Ovary (tissue), 9 donors: ENCODE measurements around the gene ARPC2. TPM values are rescaled to one million over a fixed set of nuclear protein-coding genes. Genes with fewer than 3 reads are reported as not detected.

Source experiments
- DNase-seq, 5 donors: peaks; one replicate each; pipeline ENCODE4 v3.0.0-alpha.2; 2019 to 2020
- H3K27ac ChIP-seq, 2 donors: fragments of 200-600 bp; one replicate each; pipeline versions ENCODE4 v1.5.1 to v1.8.0; 2019 to 2022
- H3K27me3 ChIP-seq: fragments of 200-600 bp; one replicate; pipeline ENCODE4 v1.8.0; 2022
- H3K36me3 ChIP-seq: fragments of 200-600 bp; sonication (generic); one replicate; pipeline ENCODE4 v1.5.1; 2019
- H3K4me1 ChIP-seq: one replicate; pipeline ENCODE4 v1.8.1; 2013; ENCODE audit warnings: mild to moderate bottlenecking, moderate library complexity; ENCODE audit not compliant: insufficient read depth
- H3K4me3 ChIP-seq: fragments of 200-600 bp; sonication (generic); one replicate; pipeline ENCODE4 v1.5.1; 2017
- H3K9me3 ChIP-seq, 2 donors: fragments of 200-600 bp in 1 of 2; sonication (generic) in 1 of 2; one replicate each; pipeline versions ENCODE4 v1.5.1 to v1.8.1; 2013 to 2019; ENCODE audit warnings: mild to moderate bottlenecking in 1 of 2, moderate library complexity in 1 of 2
- EP300 ChIP-seq: sonication (generic); formaldehyde crosslinking; IDR thresholded peaks from one replicate; pipeline ENCODE4 v1.6.1; 2017; ENCODE audit warnings: antibody characterized with exemption
- POLR2A ChIP-seq: fragments of 450-650 bp; IDR thresholded peaks from one replicate; pipeline ENCODE4 v1.6.1; 2017; ENCODE audit warnings: antibody characterized with exemption, mild to moderate bottlenecking, moderate library complexity
- WGBS, 3 donors: extraction: QIAGEN DNeasy Blood & Tissue Kit in 1 of 3; methylation state at CpG; one replicate each; pipeline versions ENCODE4 v1.1.5 to v1.1.7; 2013 to 2017; 5-methylcytosine and 5-hydroxymethylcytosine counted together
- intact Hi-C, 4 donors: fragments of 100-400 bp; cut with DNase I; formaldehyde crosslinking; loops; one replicate each; pipeline versions ENCODE4 v1.11.0 to v1.15.1; 2022 to 2023
- polyA plus RNA-seq, 2 donors: library from polyadenylated mRNA; stranded (reverse); fragments of 200-250 nt in 1 of 2; fragments of 350-450 nt in 1 of 2; fragmentation: Illumina TruSeq in 1 of 2; extraction: RNeasy Lipid Tissue Mini Kit (QIAGEN cat#74804) in 1 of 2; gene quantifications; one replicate each; pipeline ENCODE4 v1.2.3, GENCODE V29; 2013 to 2014
- total RNA-seq, 7 donors: library from RNA; depleted of rRNA in 2 of 7; stranded (reverse); fragments of >200 nt in 2 of 7; fragmentation: NEBNext Ultra II Directional in 3 of 7; extraction: Animal tissue kit (Norgen Biotek cat#: 25700) in 3 of 7; gene quantifications; one replicate each; pipeline versions ENCODE4 v1.1.0 to v1.2.4, GENCODE V29; 2016 to 2023
- TF ChIP-seq, protein P1 (sequence below), 3 donors: fragments of 450-650 bp in 2 of 3; fragments of 200-600 bp in 1 of 3; IDR thresholded peaks; one replicate each; pipeline versions ENCODE4 v1.5.1 to v1.8.0; 2016 to 2022; ENCODE audit warnings: antibody characterized with exemption in 3 of 3, mild to moderate bottlenecking in 1 of 3
- donor health status: DM: no; HTN: no; CAD: no; lungs with moderate emphysema.
- donor health status: DM: no; HTN: no; CAD: no.
- donor health status: Bipolar disorder and iron deficiency.
- donor health status: DM: yes; HTN: yes; CAD: no.
- donor health status: DM: no; HTN: no; CAD: no.
- donor health status: DM: yes; HTN: yes; CAD: no.

The ARPC2 gene
- total and polyA plus RNA-seq, 9 donors, result 135 to 357 (median 170) TPM

- TF ChIP-seq, protein P1, sequence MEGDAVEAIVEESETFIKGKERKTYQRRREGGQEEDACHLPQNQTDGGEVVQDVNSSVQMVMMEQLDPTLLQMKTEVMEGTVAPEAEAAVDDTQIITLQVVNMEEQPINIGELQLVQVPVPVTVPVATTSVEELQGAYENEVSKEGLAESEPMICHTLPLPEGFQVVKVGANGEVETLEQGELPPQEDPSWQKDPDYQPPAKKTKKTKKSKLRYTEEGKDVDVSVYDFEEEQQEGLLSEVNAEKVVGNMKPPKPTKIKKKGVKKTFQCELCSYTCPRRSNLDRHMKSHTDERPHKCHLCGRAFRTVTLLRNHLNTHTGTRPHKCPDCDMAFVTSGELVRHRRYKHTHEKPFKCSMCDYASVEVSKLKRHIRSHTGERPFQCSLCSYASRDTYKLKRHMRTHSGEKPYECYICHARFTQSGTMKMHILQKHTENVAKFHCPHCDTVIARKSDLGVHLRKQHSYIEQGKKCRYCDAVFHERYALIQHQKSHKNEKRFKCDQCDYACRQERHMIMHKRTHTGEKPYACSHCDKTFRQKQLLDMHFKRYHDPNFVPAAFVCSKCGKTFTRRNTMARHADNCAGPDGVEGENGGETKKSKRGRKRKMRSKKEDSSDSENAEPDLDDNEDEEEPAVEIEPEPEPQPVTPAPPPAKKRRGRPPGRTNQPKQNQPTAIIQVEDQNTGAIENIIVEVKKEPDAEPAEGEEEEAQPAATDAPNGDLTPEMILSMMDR (IDR thresholded peaks at IDR 0.05), result no peak
- TF ChIP-seq EP300 (no peak), POLR2A (no peak)
- intact Hi-C loops, result loop anchor here in 2 of 4 donors (5.0 to 10.0 kb wide), 2 partner anchors 107 to 174 kb away; partner anchors contain the start of gene CTDSP1 (in 1 of the 2)
- 40 to 51% (median 48%) methylated on average over 12 of the region's 12 CpGs for WGBS, 3 donors
- H3K4me1 ChIP-seq, result peaks cover 19% of the 10 kb centered on the region
- DNase-seq, result no peak
- H3K4me3 ChIP-seq, result peak overlapping the region; percentile 94
- H3K9me3 ChIP-seq, result no peaks in the 10 kb centered on the region
- H3K27ac ChIP-seq, result peak overlapping the region; percentile 89 to 99
- H3K36me3 ChIP-seq, result no peaks in the 10 kb centered on the region
- no peaks in the 10 kb centered on the region for H3K27me3 ChIP-seq
These were observed 73.6 kb downstream of the ARPC2 start for GRCh38 chr2:218290316-218291261.

GRCh38 chr2:218291318-218292047, 74.5 kb downstream of the ARPC2 start:
- DNase-seq, result peak in 4 of 5 donors; percentile 45 to 61 (median 55)

DNA sequence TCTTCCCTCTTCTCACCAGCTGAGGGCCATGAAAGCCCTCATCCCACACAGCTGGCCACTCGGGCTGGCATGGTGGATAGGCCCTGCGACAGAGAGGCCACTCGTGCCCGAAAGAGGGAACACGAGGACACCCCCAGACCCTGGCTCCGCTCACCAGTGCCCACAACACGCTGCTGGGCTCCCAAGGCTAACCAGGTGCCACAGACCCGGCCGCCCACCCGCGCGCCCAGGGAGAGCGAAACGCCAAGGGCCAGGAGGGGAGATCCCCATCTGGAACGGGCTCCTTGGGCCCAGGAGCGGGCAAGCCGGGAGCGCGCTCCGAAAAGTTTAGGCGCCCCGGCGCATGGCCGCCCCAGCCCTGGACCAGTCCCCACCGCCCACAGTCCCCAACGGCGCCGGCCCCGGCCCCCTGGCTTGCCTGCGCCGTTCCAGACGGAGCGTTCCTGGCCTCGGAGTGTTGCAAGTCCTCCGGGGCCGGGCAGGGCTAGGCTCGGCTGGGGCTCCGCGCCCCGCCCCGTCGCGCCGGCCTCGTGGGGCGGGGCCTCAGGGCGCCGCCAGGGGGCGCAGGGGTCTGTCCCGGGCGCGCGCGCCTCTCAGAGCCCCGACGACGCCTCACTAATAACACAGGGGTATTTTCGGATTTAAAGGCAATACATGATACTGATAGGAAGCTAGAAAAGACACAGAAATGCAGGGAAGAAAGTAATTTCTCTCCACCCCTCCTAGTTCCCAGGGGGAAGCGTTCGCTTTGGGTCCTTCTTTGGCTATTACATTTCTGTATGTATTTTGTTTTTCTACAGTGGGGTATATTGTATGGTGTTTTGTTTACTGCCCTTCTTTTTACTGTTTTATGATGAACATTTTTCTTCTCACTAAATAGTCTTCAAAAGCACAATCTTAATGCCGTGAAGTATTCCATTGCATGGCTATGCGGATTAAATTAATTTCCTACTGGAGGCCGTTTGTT, 75.3 kb downstream of the ARPC2 start, which contains the start of gene TMBIM1:
Gene TMBIM1, minus strand, starts transcription at position 456 of the 967 bp plus-strand sequence. CDS start 10,362 bp downstream, outside the sequence.
- H3K36me3 ChIP-seq, result no peaks in the 10 kb centered on the region
- H3K27me3 ChIP-seq, result no peaks in the 10 kb centered on the region
- WGBS, 3 donors, result 4% methylated on average over 54 to 63 of the region's 63 CpGs
- intact Hi-C loops, result loop anchor here in 2 of 4 donors (5.0 to 10.0 kb wide), 2 partner anchors 105 to 172 kb away; partner anchors contain the start of gene CTDSP1 (in 1 of the 2)
- H3K27ac ChIP-seq, result peak within 1 kb of the TSS; percentile 89 to 99
- TF ChIP-seq, protein P1 (IDR thresholded peaks at IDR 0.05), result peak; percentile 72 to 94 (median 87)
- TF ChIP-seq POLR2A, result peak; percentile 83
- TF ChIP-seq EP300, result no peak
- peak; percentile 76 to 89 (median 83) for DNase-seq
- H3K4me1 ChIP-seq, result peaks cover 11% of the 10 kb centered on the region
- H3K9me3 ChIP-seq, result no peaks in the 10 kb centered on the region
- H3K4me3 ChIP-seq, result peak within 1 kb of the TSS; percentile 94

More at GRCh38 chr2:218291318-218292047, 74.5 kb downstream of the ARPC2 start:
- 21 to 23% (median 22%) methylated on average over 12 of the region's 12 CpGs for WGBS, 3 donors
- intact Hi-C loops, result loop anchor here in 2 of 4 donors (5.0 to 10.0 kb wide), 2 partner anchors 106 to 173 kb away; partner anchors contain the start of gene CTDSP1 (in 1 of the 2)
- Histone ChIP-seq H3K27me3 (no peaks in the 10 kb centered on the region), H3K27ac (peak overlapping the region; percentile 89 to 99), H3K9me3 (no peaks in the 10 kb centered on the region), H3K36me3 (no peaks in the 10 kb centered on the region), H3K4me3 (peak overlapping the region; percentile 94), H3K4me1 (peaks cover 13% of the 10 kb centered on the region)
- TF ChIP-seq POLR2A (no peak), EP300 (no peak)
- TF ChIP-seq, protein P1 (IDR thresholded peaks at IDR 0.05), result no peak
